Femur (tissue), 1 donor: ENCODE results near the gene FLYWCH1.

Experiments used
- DNase-seq: peaks from one replicate; pipeline ENCODE4 v3.0.0-alpha.2; 2017

Gene FLYWCH1

GRCh38 chr16:2970563-2970962, 58.8 kb downstream of the FLYWCH1 start:
- no peak for DNase-seq

- no peak for DNase-seq
Observed at GRCh38 chr16:2971134-2971984, 59.6 kb downstream of the FLYWCH1 start.

- no peak for DNase-seq
Observed at GRCh38 chr16:2971985-2972784, 60.5 kb downstream of the FLYWCH1 start.

- no peak for DNase-seq
Observed at GRCh38 chr16:2973093-2973492, 61.4 kb downstream of the FLYWCH1 start.

- no peak for DNase-seq
Observed at GRCh38 chr16:2973605-2974318, 62.0 kb downstream of the FLYWCH1 start.

GRCh38 chr16:2974319-2975056, 62.8 kb downstream of the FLYWCH1 start:
- no peak for DNase-seq

GRCh38 chr16:2975161-2975795, 63.5 kb downstream of the FLYWCH1 start:
- no peak for DNase-seq

GRCh38 chr16:2976201-2976600, 64.5 kb downstream of the FLYWCH1 start:
- DNase-seq = no peak

GRCh38 chr16:2976673-2977072, 64.9 kb downstream of the FLYWCH1 start:
- DNase-seq = no peak

GRCh38 chr16:2977440-2977839, 65.7 kb downstream of the FLYWCH1 start:
- no peak for DNase-seq

- DNase-seq = no peak
Observed at GRCh38 chr16:2979669-2980226, 68.0 kb downstream of the FLYWCH1 start.

GRCh38 chr16:2980227-2981176, 68.8 kb downstream of the FLYWCH1 start, which contains the start of gene PKMYT1:
Gene PKMYT1 (minus strand): TSS chr16:2980446. CDS start chr16:2979657, 789 bp downstream.
- peak; percentile 95 for DNase-seq

GRCh38 chr16:2981177-2981898, 69.6 kb downstream of the FLYWCH1 start:
- no peak for DNase-seq

- DNase-seq = no peak
Observed at GRCh38 chr16:2981899-2982250, 70.1 kb downstream of the FLYWCH1 start.

- DNase-seq = no peak
Observed at GRCh38 chr16:2982402-2982801, 70.7 kb downstream of the FLYWCH1 start.

GRCh38 chr16:2983706-2984136, 72.0 kb downstream of the FLYWCH1 start:
- peak; percentile 89 for DNase-seq

GRCh38 chr16:2985462-2985861, 73.7 kb downstream of the FLYWCH1 start:
- DNase-seq = peak; percentile 87

GRCh38 chr16:2985893-2986355, 74.2 kb downstream of the FLYWCH1 start:
- no peak for DNase-seq

- no peak for DNase-seq
Observed at GRCh38 chr16:2986623-2987188, 75.0 kb downstream of the FLYWCH1 start.
